Activated CD8-positive, alpha-beta T cell treated with anti-CD3 and anti-CD28 coated beads for 36 hours (primary cell): ENCODE results near the gene KDM5B. TPM values are rescaled to one million over a fixed set of nuclear protein-coding genes. Genes with fewer than 3 reads are reported as not detected.

ENCODE experiments used
- ATAC-seq: fragments of 200-7000 bp; cut with Tn5 transposase; one replicate; pipeline ENCODE4 v1.10.0; 2021; ENCODE audit warnings: mild to moderate bottlenecking, moderate library complexity
- CTCF ChIA-PET: fragments of 350-600 bp; sonication (Branson Sonifier 250); formaldehyde crosslinking; loops from one replicate; lab custom pipeline; 2021; ENCODE audit warnings: antibody characterized with exemption; lab: Charles Lee
- POLR2A ChIA-PET: fragments of 350-600 bp; sonication (Branson Sonifier 250); formaldehyde crosslinking; loops from one replicate; lab custom pipeline; 2021; ENCODE audit warnings: antibody characterized with exemption; lab: Charles Lee
- DNase-seq: peaks from one replicate; pipeline ENCODE4 v3.0.0-alpha.2; 2020
- H3K27ac Mint-ChIP-seq: one replicate; pipeline ENCODE4 v1.8.0; 2021; ENCODE audit warnings: mild to moderate bottlenecking, mixed read lengths
- H3K27me3 Mint-ChIP-seq: one replicate; pipeline ENCODE4 v1.8.0; 2021; ENCODE audit warnings: mixed read lengths
- H3K36me3 Mint-ChIP-seq: one replicate; pipeline ENCODE4 v1.8.0; 2021; ENCODE audit warnings: low read depth, mixed read lengths
- H3K4me1 Mint-ChIP-seq: one replicate; pipeline ENCODE4 v1.8.0; 2021; ENCODE audit warnings: low read depth, mixed read lengths
- H3K4me3 Mint-ChIP-seq: one replicate; pipeline ENCODE4 v1.8.0; 2021; ENCODE audit warnings: mild to moderate bottlenecking, moderate library complexity, mixed read lengths
- H3K9me3 Mint-ChIP-seq: one replicate; pipeline ENCODE4 v1.8.0; 2021; ENCODE audit warnings: mixed read lengths
- CTCF ChIP-seq: fragments of 200-600 bp; IDR thresholded peaks from one replicate; pipeline ENCODE4 v1.8.0; 2022; ENCODE audit warnings: antibody characterized with exemption, mild to moderate bottlenecking
- intact Hi-C: fragments of 100-400 bp; cut with micrococcal nuclease; formaldehyde crosslinking; loops from one replicate; pipeline ENCODE4 v1.10.0; 2022
- total RNA-seq, 2 experiments: library from RNA; stranded (reverse); gene quantifications; one replicate each; pipeline ENCODE4 v1.2.3, GENCODE V29; 2021

Gene KDM5B
- total RNA-seq, 2 experiments from 2014 or later, result 54.8 to 60.3 TPM

- Mint-ChIP-seq H3K4me1 (no peaks in the 10 kb centered on the region), H3K9me3 (peaks cover 5% of the 10 kb centered on the region), H3K36me3 (no peaks in the 10 kb centered on the region), H3K4me3 (no peak overlapping the region), H3K27me3 (peaks cover 35% of the 10 kb centered on the region), H3K27ac (no peak overlapping the region)
- no peak for TF ChIP-seq CTCF
- intact Hi-C loops, result no loop called here
- CTCF ChIA-PET, result interaction anchor here (1.1 to 1.4 kb wide), 2 partner anchors 36 to 76 kb away, joined by 3 to 6 read pairs; no protein-coding TSS in a partner anchor
- ATAC-seq (no peak), DNase-seq (no peak)
- POLR2A ChIA-PET, result no interaction called here
Observed at GRCh38 chr1:202683029-202683428, 125.2 kb downstream of the KDM5B start.

- no peaks in the 10 kb centered on the region for H3K36me3 Mint-ChIP-seq
- TF ChIP-seq CTCF, result no peak
- ChIA-PET CTCF (interaction anchor here (1.1 to 1.4 kb wide), 2 partner anchors 37 to 75 kb away, joined by 3 to 6 read pairs; no protein-coding TSS in a partner anchor), POLR2A (no interaction called here)
- ATAC-seq (no peak), DNase-seq (no peak)
- no peak overlapping the region for H3K27ac Mint-ChIP-seq
- intact Hi-C loops, result no loop called here
- peaks cover 34% of the 10 kb centered on the region for H3K27me3 Mint-ChIP-seq
- H3K4me1 Mint-ChIP-seq, result no peaks in the 10 kb centered on the region
- peaks cover 5% of the 10 kb centered on the region for H3K9me3 Mint-ChIP-seq
- no peak overlapping the region for H3K4me3 Mint-ChIP-seq
Observed at GRCh38 chr1:202682477-202682876, 125.7 kb downstream of the KDM5B start.

GRCh38 chr1:202681736-202682420, 126.3 kb downstream of the KDM5B start:
- Mint-ChIP-seq H3K27me3 (peaks cover 34% of the 10 kb centered on the region), H3K27ac (no peak overlapping the region), H3K36me3 (no peaks in the 10 kb centered on the region), H3K4me3 (no peak overlapping the region), H3K9me3 (peaks cover 11% of the 10 kb centered on the region), H3K4me1 (no peaks in the 10 kb centered on the region)
- intact Hi-C loops, result no loop called here
- DNase-seq (no peak), ATAC-seq (no peak)
- CTCF ChIA-PET, result interaction anchor here (1.1 kb wide), 1 partner anchor 37 kb away, joined by 6 read pairs; no protein-coding TSS in a partner anchor
- no peak for TF ChIP-seq CTCF
- POLR2A ChIA-PET, result no interaction called here

GRCh38 chr1:202680586-202681352, 127.5 kb downstream of the KDM5B start:
- no peak for DNase-seq
- intact Hi-C loops, result no loop called here
- ATAC-seq, result no peak
- no peak for TF ChIP-seq CTCF
- ChIA-PET POLR2A (no interaction called here), CTCF (interaction anchor here (0.8 kb wide), 1 partner anchor 109 kb away, joined by 3 read pairs; no protein-coding TSS in a partner anchor)
- peaks cover 12% of the 10 kb centered on the region for H3K9me3 Mint-ChIP-seq
- H3K4me1 Mint-ChIP-seq, result no peaks in the 10 kb centered on the region
- H3K27me3 Mint-ChIP-seq, result peaks cover 37% of the 10 kb centered on the region
- H3K27ac Mint-ChIP-seq, result no peak overlapping the region
- no peak overlapping the region for H3K4me3 Mint-ChIP-seq
- H3K36me3 Mint-ChIP-seq, result no peaks in the 10 kb centered on the region
